OCI-M1 (cell line): ENCODE data around the gene PHC3.
A peak's percentile ranks its signal among the peaks of the same experiment; 100 is the strongest.
"Not testable (repeated sequence)": the region's sequence is repeated elsewhere in the genome, so short reads cannot be mapped to it uniquely, and the experiment has no call there.

Source experiments
- DNase-seq: peaks from one replicate; lab custom pipeline; 2025; lab: John Stamatoyannopoulos, UW

PHC3 gene

GRCh38 chr3:170128977-170129431, 52.5 kb downstream of the PHC3 start:
- DNase-seq: peak; percentile 19

- DNase-seq: no peak
Observed at GRCh38 chr3:170128259-170128976, 53.1 kb downstream of the PHC3 start.

DNA sequence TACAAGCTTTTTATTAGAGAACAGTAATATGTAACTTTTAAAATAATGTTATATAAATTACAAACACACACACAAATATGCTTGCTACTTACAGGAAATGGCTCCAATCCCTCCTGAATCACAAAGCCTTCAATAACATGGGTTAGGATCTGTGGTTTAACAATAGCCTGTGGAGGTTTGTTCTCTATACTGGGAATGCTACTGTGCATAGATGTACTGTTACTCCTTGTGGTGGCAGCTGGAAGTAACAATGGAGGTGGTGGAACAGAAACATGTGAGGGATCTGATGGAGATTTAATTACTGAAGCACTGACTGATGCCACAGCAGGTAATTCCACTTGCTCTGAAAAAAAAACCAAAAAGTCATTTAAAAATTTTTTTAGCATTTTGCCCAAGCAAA, 64.4 kb downstream of the PHC3 start:
- DNase-seq: no peak

DNA sequence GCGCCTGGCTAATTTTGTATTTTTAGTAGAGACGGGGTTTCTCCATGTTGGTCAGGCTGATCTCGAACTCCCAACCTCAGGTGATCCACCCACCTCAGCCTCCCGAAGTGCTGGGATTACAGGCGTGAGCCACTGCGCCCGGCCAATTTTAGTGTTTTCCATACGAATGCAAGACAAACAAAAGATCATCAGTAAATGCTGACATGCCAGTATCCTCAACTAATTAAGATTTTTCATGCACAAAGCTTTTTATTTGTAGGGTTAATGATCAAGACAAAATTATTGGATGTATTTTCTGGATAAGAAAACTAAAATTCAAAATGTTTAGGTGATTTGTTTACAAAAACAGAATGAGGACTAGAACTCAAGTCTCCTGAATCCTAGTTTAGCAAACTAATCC, 67.4 kb downstream of the PHC3 start:
- not testable (repeated sequence) for DNase-seq

- DNase-seq: no peak
Observed at GRCh38 chr3:170111147-170111771, 70.3 kb downstream of the PHC3 start.

- DNase-seq: no peak
Observed at GRCh38 chr3:170109579-170110293, 71.8 kb downstream of the PHC3 start.

DNA sequence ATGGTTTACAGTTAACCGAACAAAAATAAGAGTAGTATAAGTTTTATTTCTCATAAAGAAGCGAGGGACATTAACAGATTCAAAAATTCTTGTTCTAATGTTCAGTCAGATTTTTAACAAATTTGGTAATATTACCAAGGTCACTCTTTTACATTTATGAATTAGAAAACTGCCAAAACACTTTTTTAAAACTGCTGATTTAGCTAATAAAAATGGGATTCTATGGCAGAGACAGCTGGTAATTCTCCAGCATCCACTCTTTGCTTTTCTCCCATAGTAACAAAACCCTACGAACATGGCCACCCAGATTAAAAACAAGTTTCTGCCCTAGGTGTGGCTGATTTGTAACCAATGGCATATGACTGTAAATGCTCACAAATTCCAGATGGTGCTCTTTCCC, 72.6 kb downstream of the PHC3 start:
- DNase-seq: no peak

GRCh38 chr3:170107941-170108340, 73.6 kb downstream of the PHC3 start:
- DNase-seq: no peak

- DNase-seq: no peak
Observed at GRCh38 chr3:170102431-170102830, 79.1 kb downstream of the PHC3 start.

GRCh38 chr3:170100944-170101343, 80.6 kb downstream of the PHC3 start:
- DNase-seq: no peak

DNA sequence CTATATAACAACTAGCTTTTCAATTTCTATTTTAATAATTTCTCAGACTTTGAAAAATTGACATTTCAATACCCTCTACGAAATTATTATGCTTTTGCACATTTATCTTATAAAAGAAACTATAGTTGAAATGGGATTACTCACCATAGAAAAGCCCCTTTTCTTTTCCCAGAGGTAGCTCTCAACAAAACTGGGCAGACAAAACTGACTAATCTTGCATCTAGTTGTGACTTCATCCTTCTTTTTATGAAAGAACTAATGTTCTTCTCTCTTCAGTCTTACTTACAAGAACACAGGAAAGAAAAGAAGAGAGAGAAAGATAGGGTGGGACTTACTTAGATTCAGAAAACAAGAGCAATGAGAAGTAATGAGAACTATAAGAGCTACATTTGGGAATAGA, 82.8 kb downstream of the PHC3 start:
- no peak for DNase-seq

DNA sequence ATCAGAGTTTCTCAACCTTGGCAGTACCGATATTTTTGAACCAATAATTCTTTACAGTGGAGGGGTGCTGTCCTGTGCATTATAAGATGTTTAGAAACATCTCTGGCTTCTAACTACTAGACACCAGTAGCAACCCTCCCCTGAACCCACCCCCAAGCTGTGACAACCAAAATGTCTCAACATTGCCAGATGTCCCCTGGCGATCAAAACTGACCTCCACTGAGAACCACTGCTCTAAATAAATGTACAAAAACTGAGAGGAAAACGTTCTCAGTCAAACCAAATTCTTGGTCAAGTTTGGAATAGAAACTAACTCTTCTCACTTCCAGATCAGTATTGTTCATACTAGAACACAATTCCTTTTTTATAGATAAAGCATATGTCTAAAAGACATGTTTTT, 85.2 kb downstream of the PHC3 start:
- no peak for DNase-seq

DNA sequence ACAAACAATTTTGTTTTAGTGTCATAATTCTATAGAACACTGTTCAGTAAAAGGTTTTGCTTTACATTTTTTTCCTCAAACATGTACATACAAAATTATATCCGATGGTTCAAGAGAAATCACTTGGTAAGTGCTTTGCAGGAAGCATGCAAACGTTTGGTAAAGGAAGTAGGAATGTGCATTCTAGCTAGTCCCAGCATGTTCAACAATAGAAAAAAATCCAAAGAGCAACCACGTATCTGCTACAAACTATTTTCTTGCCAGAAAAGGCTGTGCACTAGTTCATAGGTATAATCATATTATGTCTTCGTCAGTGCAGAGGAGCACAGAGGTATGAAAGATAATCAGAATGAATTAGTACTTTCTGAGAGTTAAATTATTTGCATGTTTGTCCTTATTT, 85.8 kb downstream of the PHC3 start:
- no peak for DNase-seq

GRCh38 chr3:170092907-170093306, 88.6 kb downstream of the PHC3 start:
- no peak for DNase-seq

DNA sequence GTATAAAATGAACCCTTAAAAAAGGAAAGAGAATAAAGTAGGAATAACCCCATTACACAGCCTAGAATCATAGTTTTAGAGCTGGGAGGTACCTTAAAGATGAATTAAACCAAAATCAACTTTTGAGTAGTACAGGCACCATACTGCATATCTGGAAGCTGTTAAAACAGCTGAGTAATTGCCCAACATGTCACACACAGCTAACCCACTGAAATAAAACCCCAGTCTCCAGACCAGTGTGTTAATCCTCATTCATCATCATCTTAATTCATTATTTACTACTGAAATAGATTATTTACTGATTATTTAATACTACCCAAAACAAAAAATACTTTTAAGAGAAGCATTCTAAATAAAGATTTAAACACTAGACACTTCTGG, 90.9 kb downstream of the PHC3 start:
- DNase-seq: no peak

DNA sequence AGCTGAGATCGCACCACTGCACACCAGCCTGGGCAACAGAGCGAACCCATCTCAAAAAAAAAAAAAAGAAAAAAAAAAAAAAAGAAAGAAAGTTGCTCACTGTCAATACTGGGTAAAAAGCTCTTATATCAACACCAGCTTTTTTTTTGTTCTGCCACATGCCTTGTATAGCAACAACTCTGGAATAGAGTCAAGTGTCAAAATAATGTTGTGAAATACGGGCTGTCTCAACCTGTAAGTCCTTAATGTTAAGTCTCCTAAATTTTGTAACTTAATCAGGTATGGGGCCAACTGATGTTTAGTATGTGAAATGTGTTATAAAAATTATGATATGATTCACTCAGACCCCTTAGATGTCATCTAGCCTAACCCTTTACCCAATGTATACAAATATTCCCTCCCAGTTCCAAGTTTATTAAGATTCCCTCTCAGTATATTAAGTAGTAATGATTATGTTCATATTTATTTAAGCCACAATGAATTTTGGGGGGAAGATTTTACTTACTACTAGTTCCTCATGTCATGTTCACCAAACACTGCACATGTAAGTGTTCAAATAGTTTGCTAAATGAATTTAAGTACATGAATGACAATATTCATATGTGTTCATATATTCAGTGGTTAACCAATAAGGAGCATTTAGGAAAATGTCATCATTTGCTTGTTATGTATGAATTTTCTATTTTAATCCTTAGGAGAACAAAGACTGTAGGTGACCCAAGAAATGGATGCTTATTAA, 91.5 kb downstream of the PHC3 start:
- no peak for DNase-seq

GRCh38 chr3:170085396-170085795, 96.1 kb downstream of the PHC3 start:
- no peak for DNase-seq

DNA sequence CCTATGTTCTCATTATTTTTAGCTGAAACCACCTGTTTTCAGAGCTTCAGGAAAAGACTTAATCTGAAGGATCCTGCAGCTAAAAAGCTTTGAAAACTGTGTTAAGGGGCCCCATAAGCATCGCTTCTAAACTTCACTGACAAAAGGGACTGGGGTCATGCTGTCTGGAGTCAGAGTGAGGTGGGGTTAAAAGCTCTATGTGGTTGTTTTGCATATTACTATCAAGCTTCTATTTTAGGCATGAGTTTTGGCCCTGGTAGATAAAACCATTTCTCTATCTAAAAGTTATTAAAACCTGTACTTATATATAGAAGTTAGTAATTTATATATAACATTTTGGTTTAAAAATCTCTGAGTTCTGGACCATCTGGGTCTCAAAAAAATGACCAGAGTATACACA, 98.2 kb downstream of the PHC3 start:
- no peak for DNase-seq

GRCh38 chr3:170081079-170081741, 100.3 kb downstream of the PHC3 start:
- no peak for DNase-seq

- DNase-seq: no peak
Observed at GRCh38 chr3:170080605-170081004, 100.9 kb downstream of the PHC3 start.

DNA sequence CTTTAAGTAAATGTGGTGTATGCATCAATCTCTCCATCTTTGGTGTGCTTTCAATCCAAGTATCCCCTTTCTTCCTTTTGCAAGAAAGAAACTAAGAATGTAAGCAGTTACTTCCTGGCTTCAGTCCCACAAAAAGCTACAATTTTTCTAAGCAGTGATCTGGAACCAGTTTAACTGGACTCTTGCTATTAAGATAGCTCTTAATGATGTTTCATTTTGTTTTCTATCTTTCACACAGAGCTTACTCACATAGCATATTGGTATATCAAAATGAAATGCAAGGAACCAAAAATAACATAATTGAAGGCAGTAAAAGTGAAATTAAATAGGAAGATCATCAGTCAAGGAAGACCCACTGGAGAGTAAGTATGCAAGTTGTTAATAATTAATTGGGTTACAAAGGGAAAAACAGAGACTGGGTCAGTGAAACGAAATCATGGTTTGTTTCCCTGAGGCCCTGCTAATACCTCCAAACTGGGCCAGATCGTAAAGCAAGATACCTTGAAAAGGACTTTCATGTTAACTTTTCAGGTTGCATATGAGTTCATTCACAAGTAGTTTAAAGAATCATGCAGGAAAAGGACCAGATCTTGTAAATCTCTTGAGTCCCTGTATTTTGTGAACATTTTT, 101.9 kb downstream of the PHC3 start:
- DNase-seq: no peak
